ENCODE measurements around the gene AFF3. TPM values are rescaled to one million over a fixed set of nuclear protein-coding genes. Genes with fewer than 3 reads are reported as not detected.

Gene AFF3
- total RNA-seq, 1 donor from 2014 or later, result 44.6 TPM

GRCh38 chr2:99623035-99623434, 519.4 kb downstream of the AFF3 start:
- Histone ChIP-seq H3K4me3 (no peak overlapping the region), H3K36me3 (no peaks in the 10 kb centered on the region), H3K9me3 (no peaks in the 10 kb centered on the region), H3K27ac (no peak overlapping the region), H3K4me1 (no peaks in the 10 kb centered on the region), H3K27me3 (no peaks in the 10 kb centered on the region)
- ATAC-seq (no peak), DNase-seq (no peak)
- TF ChIP-seq CTCF (IDR thresholded peaks at IDR 0.05), result no peak
- intact Hi-C loops (cut with DNase I), result no loop called here

- intact Hi-C loops (cut with DNase I), result no loop called here
- Histone ChIP-seq H3K4me1 (no peaks in the 10 kb centered on the region), H3K9me3 (no peaks in the 10 kb centered on the region), H3K27me3 (no peaks in the 10 kb centered on the region), H3K27ac (no peak overlapping the region), H3K36me3 (no peaks in the 10 kb centered on the region), H3K4me3 (no peak overlapping the region)
- DNase-seq, result no peak
- no peak for TF ChIP-seq CTCF (IDR thresholded peaks at IDR 0.05)
- ATAC-seq, result no peak
Observed at GRCh38 chr2:99622534-99622933, 519.9 kb downstream of the AFF3 start.

GRCh38 chr2:99621774-99622173, 520.6 kb downstream of the AFF3 start:
- DNase-seq, result no peak
- Histone ChIP-seq H3K27me3 (no peaks in the 10 kb centered on the region), H3K9me3 (no peaks in the 10 kb centered on the region), H3K36me3 (no peaks in the 10 kb centered on the region), H3K27ac (no peak overlapping the region), H3K4me3 (no peak overlapping the region), H3K4me1 (no peaks in the 10 kb centered on the region)
- no peak for ATAC-seq
- no peak for TF ChIP-seq CTCF (IDR thresholded peaks at IDR 0.05)
- intact Hi-C loops (cut with DNase I), result no loop called here

GRCh38 chr2:99621106-99621505, 521.3 kb downstream of the AFF3 start:
- Histone ChIP-seq H3K4me1 (no peaks in the 10 kb centered on the region), H3K27me3 (no peaks in the 10 kb centered on the region), H3K36me3 (no peaks in the 10 kb centered on the region), H3K4me3 (no peak overlapping the region), H3K9me3 (no peaks in the 10 kb centered on the region), H3K27ac (no peak overlapping the region)
- intact Hi-C loops (cut with DNase I), result no loop called here
- TF ChIP-seq CTCF (IDR thresholded peaks at IDR 0.05), result no peak
- no peak for DNase-seq
- ATAC-seq, result no peak

- Histone ChIP-seq H3K9me3 (no peaks in the 10 kb centered on the region), H3K4me3 (no peak overlapping the region), H3K4me1 (no peaks in the 10 kb centered on the region), H3K36me3 (no peaks in the 10 kb centered on the region), H3K27me3 (no peaks in the 10 kb centered on the region), H3K27ac (no peak overlapping the region)
- DNase-seq, result no peak
- ATAC-seq, result no peak
- intact Hi-C loops (cut with DNase I), result no loop called here
- no peak for TF ChIP-seq CTCF (IDR thresholded peaks at IDR 0.05)
Observed at GRCh38 chr2:99619151-99619550, 523.2 kb downstream of the AFF3 start.

GRCh38 chr2:99618579-99619097, 523.8 kb downstream of the AFF3 start:
- no peak overlapping the region for H3K27ac ChIP-seq
- no peak for TF ChIP-seq CTCF (IDR thresholded peaks at IDR 0.05)
- intact Hi-C loops (cut with DNase I), result no loop called here
- H3K27me3 ChIP-seq, result no peaks in the 10 kb centered on the region
- no peak for ATAC-seq
- no peaks in the 10 kb centered on the region for H3K36me3 ChIP-seq
- H3K9me3 ChIP-seq, result no peaks in the 10 kb centered on the region
- no peak overlapping the region for H3K4me3 ChIP-seq
- DNase-seq, result no peak
- H3K4me1 ChIP-seq, result no peaks in the 10 kb centered on the region
